Measurements from ENCODE around the gene GALNT7.

Gene GALNT7

GRCh38 chr4:173199553-173199952 lies 30.9 kb downstream of the GALNT7 start:
- TF ChIP-seq GATA3 (IDR thresholded peaks at IDR 0.05; ENCODE audit: low read depth, low read length) (no peak), GATA2 (IDR thresholded peaks at IDR 0.05; ENCODE audit: low read depth, low read length) (no peak)

- TF ChIP-seq GATA3 (IDR thresholded peaks at IDR 0.05; ENCODE audit: low read depth, low read length) (no peak), GATA2 (IDR thresholded peaks at IDR 0.05; ENCODE audit: low read depth, low read length) (no peak)
These were observed 31.7 kb downstream of the GALNT7 start for GRCh38 chr4:173200103-173200884.

- no peak for TF ChIP-seq GATA2 (IDR thresholded peaks at IDR 0.05; ENCODE audit: low read depth, low read length)
- TF ChIP-seq GATA3 (IDR thresholded peaks at IDR 0.05; ENCODE audit: low read depth, low read length), result no peak
These were observed 33.8 kb downstream of the GALNT7 start for GRCh38 chr4:173202395-173202794.

- TF ChIP-seq GATA3 (IDR thresholded peaks at IDR 0.05; ENCODE audit: low read depth, low read length) (no peak), GATA2 (IDR thresholded peaks at IDR 0.05; ENCODE audit: low read depth, low read length) (no peak)
These were observed 37.0 kb downstream of the GALNT7 start for GRCh38 chr4:173205656-173206055.

- TF ChIP-seq GATA2 (IDR thresholded peaks at IDR 0.05; ENCODE audit: low read depth, low read length) (no peak), GATA3 (IDR thresholded peaks at IDR 0.05; ENCODE audit: low read depth, low read length) (no peak)
These were observed 39.8 kb downstream of the GALNT7 start for GRCh38 chr4:173208420-173208819.

- no peak for TF ChIP-seq GATA2 (IDR thresholded peaks at IDR 0.05; ENCODE audit: low read depth, low read length)
These were observed 42.6 kb downstream of the GALNT7 start for GRCh38 chr4:173211222-173211621.

- no peak for TF ChIP-seq GATA2 (IDR thresholded peaks at IDR 0.05; ENCODE audit: low read depth, low read length)
- no peak for TF ChIP-seq GATA3 (IDR thresholded peaks at IDR 0.05; ENCODE audit: low read depth, low read length)
These were observed 43.2 kb downstream of the GALNT7 start for GRCh38 chr4:173211838-173212237.

GRCh38 chr4:173212379-173212778 lies 43.8 kb downstream of the GALNT7 start:
- TF ChIP-seq GATA3 (IDR thresholded peaks at IDR 0.05; ENCODE audit: low read depth, low read length) (no peak), GATA2 (IDR thresholded peaks at IDR 0.05; ENCODE audit: low read depth, low read length) (no peak)

GRCh38 chr4:173213296-173213695 lies 44.7 kb downstream of the GALNT7 start:
- TF ChIP-seq GATA3 (IDR thresholded peaks at IDR 0.05; ENCODE audit: low read depth, low read length) (no peak), GATA2 (IDR thresholded peaks at IDR 0.05; ENCODE audit: low read depth, low read length) (no peak)

GRCh38 chr4:173214231-173214630 lies 45.6 kb downstream of the GALNT7 start:
- no peak for TF ChIP-seq GATA3 (IDR thresholded peaks at IDR 0.05; ENCODE audit: low read depth, low read length)
- TF ChIP-seq GATA2 (IDR thresholded peaks at IDR 0.05; ENCODE audit: low read depth, low read length), result no peak

GRCh38 chr4:173214661-173215060 lies 46.0 kb downstream of the GALNT7 start:
- TF ChIP-seq GATA2 (IDR thresholded peaks at IDR 0.05; ENCODE audit: low read depth, low read length) (no peak), GATA3 (IDR thresholded peaks at IDR 0.05; ENCODE audit: low read depth, low read length) (no peak)

GRCh38 chr4:173217075-173217474 lies 48.5 kb downstream of the GALNT7 start:
- TF ChIP-seq GATA2 (IDR thresholded peaks at IDR 0.05; ENCODE audit: low read depth, low read length), result no peak
- no peak for TF ChIP-seq GATA3 (IDR thresholded peaks at IDR 0.05; ENCODE audit: low read depth, low read length)

GRCh38 chr4:173217727-173218126 lies 49.1 kb downstream of the GALNT7 start:
- TF ChIP-seq GATA2 (IDR thresholded peaks at IDR 0.05; ENCODE audit: low read depth, low read length) (no peak), GATA3 (IDR thresholded peaks at IDR 0.05; ENCODE audit: low read depth, low read length) (no peak)

GRCh38 chr4:173218411-173219125 lies 50.0 kb downstream of the GALNT7 start:
- TF ChIP-seq GATA3 (IDR thresholded peaks at IDR 0.05; ENCODE audit: low read depth, low read length), result no peak
- TF ChIP-seq GATA2 (IDR thresholded peaks at IDR 0.05; ENCODE audit: low read depth, low read length), result no peak

GRCh38 chr4:173223743-173224142 lies 55.1 kb downstream of the GALNT7 start:
- no peak for TF ChIP-seq GATA2 (IDR thresholded peaks at IDR 0.05; ENCODE audit: low read depth, low read length)
- TF ChIP-seq GATA3 (IDR thresholded peaks at IDR 0.05; ENCODE audit: low read depth, low read length), result no peak
